ENCODE data around the gene YLPM1. TPM values are rescaled to one million over a fixed set of nuclear protein-coding genes. Genes with fewer than 3 reads are reported as not detected.

The YLPM1 gene
- total RNA-seq, 1 donor from 2014 or later, result 33.5 TPM

- Histone ChIP-seq H3K27me3 (ENCODE audit: control insufficient read depth, insufficient read depth, low read length) (no peaks in the 10 kb centered on the region), H3K4me3 (ENCODE audit: low read depth, low read length) (no peak overlapping the region), H3K36me3 (ENCODE audit: control insufficient read depth, insufficient read depth, low read length) (peaks cover 6% of the 10 kb centered on the region)
- no peak for DNase-seq (ENCODE audit: low read depth)
- no peak for TF ChIP-seq CTCF (IDR thresholded peaks at IDR 0.05; ENCODE audit: insufficient read depth, low read length, poor library complexity, severe bottlenecking)
These were observed 22.0 kb downstream of the YLPM1 start for GRCh38 chr14:74785056-74785613.

GRCh38 chr14:74786796-74787315 lies 23.7 kb downstream of the YLPM1 start:
- no peak overlapping the region for H3K4me3 ChIP-seq (ENCODE audit: low read depth, low read length)
- TF ChIP-seq CTCF (IDR thresholded peaks at IDR 0.05; ENCODE audit: insufficient read depth, low read length, poor library complexity, severe bottlenecking), result no peak

GRCh38 chr14:74792249-74793039 lies 29.3 kb downstream of the YLPM1 start:
- no peaks in the 10 kb centered on the region for H3K36me3 ChIP-seq (ENCODE audit: control insufficient read depth, insufficient read depth, low read length)
- H3K4me3 ChIP-seq (ENCODE audit: low read depth, low read length), result no peak overlapping the region
- no peak for TF ChIP-seq CTCF (IDR thresholded peaks at IDR 0.05; ENCODE audit: insufficient read depth, low read length, poor library complexity, severe bottlenecking)
- H3K27me3 ChIP-seq (ENCODE audit: control insufficient read depth, insufficient read depth, low read length), result no peaks in the 10 kb centered on the region
- no peak for DNase-seq (ENCODE audit: low read depth)

More at GRCh38 chr14:74786796-74787315, 23.7 kb downstream of the YLPM1 start:
- Histone ChIP-seq H3K27me3 (ENCODE audit: control insufficient read depth, insufficient read depth, low read length) (no peaks in the 10 kb centered on the region), H3K36me3 (ENCODE audit: control insufficient read depth, insufficient read depth, low read length) (peaks cover 4% of the 10 kb centered on the region)
- no peak for DNase-seq (ENCODE audit: low read depth)

- Histone ChIP-seq H3K36me3 (ENCODE audit: control insufficient read depth, insufficient read depth, low read length) (peaks cover 2% of the 10 kb centered on the region), H3K27me3 (ENCODE audit: control insufficient read depth, insufficient read depth, low read length) (no peaks in the 10 kb centered on the region), H3K4me3 (ENCODE audit: low read depth, low read length) (no peak overlapping the region)
- DNase-seq (ENCODE audit: low read depth), result no peak
- TF ChIP-seq CTCF (IDR thresholded peaks at IDR 0.05; ENCODE audit: insufficient read depth, low read length, poor library complexity, severe bottlenecking), result no peak
These were observed 30.5 kb downstream of the YLPM1 start for GRCh38 chr14:74793506-74794155.

- DNase-seq (ENCODE audit: low read depth), result no peak
- peaks cover 2% of the 10 kb centered on the region for H3K36me3 ChIP-seq (ENCODE audit: control insufficient read depth, insufficient read depth, low read length)
- TF ChIP-seq CTCF (IDR thresholded peaks at IDR 0.05; ENCODE audit: insufficient read depth, low read length, poor library complexity, severe bottlenecking), result no peak
- no peak overlapping the region for H3K4me3 ChIP-seq (ENCODE audit: low read depth, low read length)
- no peaks in the 10 kb centered on the region for H3K27me3 ChIP-seq (ENCODE audit: control insufficient read depth, insufficient read depth, low read length)
These were observed 31.8 kb downstream of the YLPM1 start for GRCh38 chr14:74794947-74795346.
